Sigmoid colon (tissue), 3 donors: Measurements from ENCODE around the gene MNAT1.

ENCODE experiments used
- CTCF ChIP-seq, 4 experiments: fragments of 450-650 bp in 3 of 4; fragments of 200-600 bp in 1 of 4; IDR thresholded peaks; one replicate each; pipeline ENCODE4 v1.5.1; 2016 to 2019; ENCODE audit warnings: antibody characterized with exemption in 4 of 4, mild to moderate bottlenecking in 3 of 4, moderate library complexity in 2 of 4
- POLR2A ChIP-seq, 2 donors: fragments of 450-650 bp; IDR thresholded peaks; one replicate each; pipeline ENCODE4 v1.6.1; 2016; ENCODE audit warnings: antibody characterized with exemption in 2 of 2, mild to moderate bottlenecking in 2 of 2, moderate library complexity in 2 of 2

- no peak for TF ChIP-seq POLR2A (IDR thresholded peaks at IDR 0.05)
- no peak for TF ChIP-seq CTCF (IDR thresholded peaks at IDR 0.05)
These were observed 229.2 kb downstream of the MNAT1 start for GRCh38 chr14:60963761-60964160.
